IMR-90 (cell line): ENCODE results near the gene IKBKE. TPM values are rescaled to one million over a fixed set of nuclear protein-coding genes. Genes with fewer than 3 reads are reported as not detected.

Experiments used
- ATAC-seq: fragments of 200-7000 bp; cut with Tn5 transposase; 2 replicates; pipeline ENCODE4 v1.9.1; 2020; ENCODE audit warnings: low read depth, mild to moderate bottlenecking, moderate library complexity
- BruUV-seq: library from RNA; stranded (reverse); fragments of 400-500 nt; replicated peaks from 2 replicates; lab custom pipeline; 2021; lab: Mats Ljungman, UMichigan
- CTCF ChIA-PET: fragments of 300-600 bp; formaldehyde crosslinking; extraction: SDS; loops from one replicate; lab custom pipeline; 2021; ENCODE audit warnings: antibody characterized with exemption; lab: Yijun Ruan, JAX
- POLR2A ChIA-PET: fragments of 300-600 bp; sonication (Branson Sonifier 250); formaldehyde crosslinking; loops from one replicate; lab custom pipeline; 2022; ENCODE audit warnings: antibody characterized with exemption; ENCODE audit not compliant: unreplicated experiment; lab: Charles Lee
- DNase-seq: peaks from one replicate; pipeline ENCODE4 v3.0.0; 2013
- H2AFZ ChIP-seq: replicated peaks from 2 replicates; pipeline ENCODE3; 2013; ENCODE audit warnings: low read length, mild to moderate bottlenecking; ENCODE audit not compliant: poor library complexity
- H2AK5ac ChIP-seq: 2 replicates; pipeline ENCODE4 v1.6.1; 2013; ENCODE audit warnings: low read depth, low read length, inconsistent platforms
- H2AK9ac ChIP-seq: replicated peaks from 2 replicates; pipeline ENCODE3; 2013; ENCODE audit warnings: mild to moderate bottlenecking, low read depth, low read length, moderate library complexity; ENCODE audit not compliant: poor library complexity
- H2BK120ac ChIP-seq: 2 replicates; pipeline ENCODE4 v1.6.1; 2013; ENCODE audit warnings: low read depth, low read length, inconsistent platforms
- H2BK15ac ChIP-seq: 3 replicates; pipeline ENCODE4 v1.6.1; 2013; ENCODE audit warnings: low read depth, low read length, inconsistent platforms
- H2BK20ac ChIP-seq: 2 replicates; pipeline ENCODE4 v1.6.1; 2013; ENCODE audit warnings: low read depth, mild to moderate bottlenecking, inconsistent platforms, low read length, moderate library complexity
- H2BK5ac ChIP-seq: 2 replicates; pipeline ENCODE4 v1.6.1; 2013; ENCODE audit warnings: mild to moderate bottlenecking, low read depth, low read length, inconsistent platforms; ENCODE audit not compliant: poor library complexity, severe bottlenecking
- H3K14ac ChIP-seq: replicated peaks from 2 replicates; pipeline ENCODE4 v1.6.1; 2013; ENCODE audit warnings: low read depth, low read length, inconsistent platforms
- H3K18ac ChIP-seq: 2 replicates; pipeline ENCODE4 v1.6.1; 2013; ENCODE audit warnings: low read depth, low read length, control low read depth
- H3K23ac ChIP-seq: 2 replicates; pipeline ENCODE4 v1.6.1; 2013; ENCODE audit warnings: low read depth, low read length, inconsistent platforms
- H3K27ac ChIP-seq: 2 replicates; pipeline ENCODE4 v1.5.1; 2013; ENCODE audit warnings: mild to moderate bottlenecking, control low read depth, low read length; ENCODE audit not compliant: insufficient read depth
- H3K27me3 ChIP-seq: 2 replicates; pipeline ENCODE4 v1.6.1; 2013; ENCODE audit warnings: low read length; ENCODE audit not compliant: control insufficient read depth, insufficient read depth
- H3K36me3 ChIP-seq: 2 replicates; pipeline ENCODE4 v1.6.1; 2013; ENCODE audit warnings: low read length, mixed read lengths; ENCODE audit not compliant: control insufficient read depth, insufficient read depth
- H3K4ac ChIP-seq: 2 replicates; pipeline ENCODE4 v1.6.1; 2013; ENCODE audit warnings: low read depth, low read length, inconsistent platforms
- H3K4me1 ChIP-seq: 2 replicates; pipeline ENCODE4 v1.6.1; 2013; ENCODE audit warnings: low read length, mixed read lengths; ENCODE audit not compliant: control insufficient read depth, insufficient read depth
- H3K4me2 ChIP-seq: 2 replicates; pipeline ENCODE4 v1.6.1; 2013; ENCODE audit warnings: low read depth, mild to moderate bottlenecking, control low read depth, low read length, moderate library complexity
- H3K4me3 ChIP-seq: 2 replicates; pipeline ENCODE4 v1.5.1; 2013; ENCODE audit warnings: low read depth, mild to moderate bottlenecking, control low read depth, low read length, moderate library complexity; ENCODE audit not compliant: insufficient read depth
- H3K56ac ChIP-seq: 2 replicates; pipeline ENCODE4 v1.6.1; 2013; ENCODE audit warnings: low read length, inconsistent platforms; ENCODE audit not compliant: insufficient read depth; ENCODE audit errors: extremely low read depth
- H3K79me1 ChIP-seq, 2 experiments: 2 replicates each; pipeline ENCODE4 v1.6.1; 2013; ENCODE audit warnings: low read length in 2 of 2, inconsistent platforms in 1 of 2, low read depth in 1 of 2
- H3K9ac ChIP-seq: 2 replicates; pipeline ENCODE4 v1.6.1; 2013; ENCODE audit warnings: low read depth, low read length, control low read depth
- H3K9me1 ChIP-seq: 2 replicates; pipeline ENCODE4 v1.6.1; 2013; ENCODE audit warnings: low read length, inconsistent platforms; ENCODE audit not compliant: insufficient read depth
- H3K9me3 ChIP-seq: 2 replicates; pipeline ENCODE4 v1.6.1; 2013; ENCODE audit warnings: low read length; ENCODE audit not compliant: control insufficient read depth, insufficient read depth
- H4K20me1 ChIP-seq: 2 replicates; pipeline ENCODE4 v1.6.1; 2013; ENCODE audit warnings: low read length, inconsistent platforms; ENCODE audit not compliant: insufficient read depth
- H4K5ac ChIP-seq: 2 replicates; pipeline ENCODE4 v1.6.1; 2013; ENCODE audit warnings: mild to moderate bottlenecking, low read depth, low read length, control low read depth
- H4K8ac ChIP-seq, 2 experiments: 2 replicates each; pipeline ENCODE4 v1.6.1; 2013; ENCODE audit warnings: low read depth in 2 of 2, low read length in 2 of 2, control low read depth in 1 of 2, inconsistent platforms in 1 of 2
- H4K91ac ChIP-seq: 2 replicates; pipeline ENCODE4 v1.6.1; 2013; ENCODE audit warnings: low read depth, low read length, inconsistent platforms; ENCODE audit not compliant: insufficient read depth
- CHD1 ChIP-seq: IDR thresholded peaks from 2 replicates; pipeline ENCODE4 v1.6.1; 2012; ENCODE audit warnings: low read depth, low read length, improper control_type of control experiment
- CTCF ChIP-seq: conservative IDR thresholded peaks from 2 replicates; pipeline ENCODE4 v1.5.1; 2012; ENCODE audit warnings: mild to moderate bottlenecking, low read depth, low read length, improper control_type of control experiment
- ELK1 ChIP-seq: fragments of 150-350 bp; IDR thresholded peaks from 2 replicates; pipeline ENCODE4 v1.6.1; 2016; ENCODE audit warnings: low read depth, mild to moderate bottlenecking, low read length, moderate library complexity, borderline replicate concordance
- FOS ChIP-seq: fragments of 150-350 bp; IDR thresholded peaks from 2 replicates; pipeline ENCODE4 v1.6.1; 2016; ENCODE audit warnings: low read depth, low read length
- MXI1 ChIP-seq: IDR thresholded peaks from 2 replicates; pipeline ENCODE4 v1.6.1; 2012; ENCODE audit warnings: low read depth, mild to moderate bottlenecking, low read length, moderate library complexity, borderline replicate concordance
- POLR2A ChIP-seq: IDR thresholded peaks from 2 replicates; pipeline ENCODE4 v1.6.1; 2012; ENCODE audit warnings: mild to moderate bottlenecking, low read depth, low read length
- RCOR1 ChIP-seq: IDR thresholded peaks from 2 replicates; pipeline ENCODE4 v1.6.1; 2012; ENCODE audit warnings: mild to moderate bottlenecking, low read length, improper control_type of control experiment; ENCODE audit not compliant: insufficient replicate concordance
- USF2 ChIP-seq: fragments of 150-350 bp; IDR thresholded peaks from 2 replicates; pipeline ENCODE4 v1.6.1; 2017; ENCODE audit warnings: mild to moderate bottlenecking, antibody characterized with exemption, low read length, low read depth
- WGBS, 2 experiments: methylation state at CpG; one replicate each; pipeline versions ENCODE4 v1.1.5 to v1.1.7; 2013; ENCODE audit warnings: missing lambda C conversion rate in 2 of 2; ENCODE audit not compliant: insufficient read length in 1 of 2; ENCODE audit errors: extremely low coverage in 2 of 2; 5-methylcytosine and 5-hydroxymethylcytosine counted together
- dilution Hi-C: fragments of 300-500 bp; cut with HindIII; formaldehyde crosslinking; loops from one replicate; pipeline ENCODE4 v1.14.3; 2018; ENCODE audit warnings: low sequenced_read_pairs; ENCODE audit not compliant: unreplicated experiment
- in situ Hi-C: fragments of 300-500 bp; cut with MboI; formaldehyde crosslinking; loops from 3 replicates; pipeline ENCODE4 v1.14.3; 2019; ENCODE audit warnings: low sequenced_read_pairs, inconsistent platforms, mixed read lengths
- intact Hi-C: fragments of 100-400 bp; cut with micrococcal nuclease; formaldehyde crosslinking; loops from 2 replicates; pipeline ENCODE4 v1.10.0; 2022
- polyA plus RNA-seq, 3 experiments: library from polyadenylated mRNA; depleted of rRNA; stranded (reverse); fragments of >200 nt; gene quantifications; 2 replicates each; pipeline ENCODE4 v1.2.3, GENCODE V29; 2012; ENCODE audit warnings: low replicate concordance in 1 of 3
- total RNA-seq: library from RNA; depleted of rRNA; stranded (reverse); fragments of >200 nt; gene quantifications from 2 replicates; pipeline ENCODE4 v1.2.3, GENCODE V29; 2012

Gene IKBKE
- total and polyA plus RNA-seq, 2 of the 4 experiments (the other 2 are of a cell fraction) = 20.3 to 24.0 TPM

- CTCF ChIA-PET = no interaction called here
- Histone ChIP-seq H4K8ac (no peak overlapping the region), H3K9ac (no peak overlapping the region), H3K56ac (no peak overlapping the region), H3K4ac (no peak overlapping the region), H4K91ac (no peak overlapping the region), H3K79me1 (peaks cover 0 to 6% of the 10 kb centered on the region in 2 experiments; a peak in 1 of 4 replicates), H3K4me2 (no peak overlapping the region), H4K5ac (no peak overlapping the region), H3K27me3 (peaks cover 2% of the 10 kb centered on the region; the same call in 1 of the 2 replicates), H3K4me3 (no peak overlapping the region), H2BK20ac (no peak overlapping the region), H2BK15ac (no peak overlapping the region), H3K14ac (no peak overlapping the region), H2BK5ac (no peak overlapping the region), H3K27ac (no peak overlapping the region), H2AFZ (no peak overlapping the region), H3K4me1 (peaks cover 13% of the 10 kb centered on the region), H4K20me1 (no peaks in the 10 kb centered on the region), H3K36me3 (no peaks in the 10 kb centered on the region), H3K9me3 (no peaks in the 10 kb centered on the region), H3K18ac (no peak overlapping the region), H2AK9ac (no peak overlapping the region), H2BK120ac (no peak overlapping the region), H2AK5ac (no peak overlapping the region), H3K9me1 (peaks cover 9% of the 10 kb centered on the region; the same call in 1 of the 2 replicates), H3K23ac (no peak overlapping the region)
- 100% methylated on average over 4 of the region's 8 CpGs; no CpG with 5 or more reads in 1 of the 2 experiments for WGBS, 2 experiments
- no peak for ATAC-seq
- dilution Hi-C loops = no loop called here
- intact Hi-C loops = no loop called here
- in situ Hi-C loops = no loop called here
- no peak for DNase-seq
- BruUV-seq = no TSS peak
- POLR2A ChIA-PET = no interaction called here
- TF ChIP-seq MXI1 (no peak), ELK1 (no peak), POLR2A (no peak), RCOR1 (no peak), CTCF (no peak), FOS (no peak), CHD1 (no peak), USF2 (no peak)
Observed at GRCh38 chr1:206517784-206518183, 47.5 kb downstream of the IKBKE start.
